ENCODE results near the gene SHFL. TPM values are rescaled to one million over a fixed set of nuclear protein-coding genes. Genes with fewer than 3 reads are reported as not detected.

Gene SHFL
- total RNA-seq, 2 experiments from 2014 or later: 21.9 to 28.5 TPM

- no peak for TF ChIP-seq EZH2phosphoT487 (IDR thresholded peaks at IDR 0.05; ENCODE audit: borderline replicate concordance, low read depth, low read length)
- no peak for TF ChIP-seq CTCF (conservative IDR thresholded peaks at IDR 0.05; ENCODE audit: low read length)
- no TSS peak for BruUV-seq (replicated peaks)
Observed at GRCh38 chr19:10136936-10137335, 50.8 kb downstream of the SHFL start.

GRCh38 chr19:10137751-10138682, 51.9 kb downstream of the SHFL start:
- no peak overlapping the region for H3K4me2 ChIP-seq (ENCODE audit: low read length)
- H3K4me1 ChIP-seq (ENCODE audit: insufficient read depth, low read length, poor library complexity, severe bottlenecking): no peaks in the 10 kb centered on the region
- no peaks in the 10 kb centered on the region for H3K9me3 ChIP-seq (ENCODE audit: low read length)
- no peaks in the 10 kb centered on the region for H3K79me2 ChIP-seq (ENCODE audit: insufficient read depth, low read depth, low read length)
- H3K9me2 ChIP-seq (ENCODE audit: insufficient read depth, low read length): no peaks in the 10 kb centered on the region
- no peaks in the 10 kb centered on the region for H4K20me1 ChIP-seq (ENCODE audit: insufficient read depth, low read length)
- no peak overlapping the region for H3K27ac ChIP-seq (ENCODE audit: low read depth, low read length, poor library complexity, severe bottlenecking)
- no TSS peak for BruUV-seq (replicated peaks)
- POLR2A ChIA-PET: no interaction called here
- intact Hi-C loops (cut with micrococcal nuclease; ENCODE audit: unreplicated experiment): no loop called here
- H3K36me3 ChIP-seq (ENCODE audit: insufficient read depth, low read length): peaks cover 98% of the 10 kb centered on the region
- CTCF ChIA-PET (ENCODE audit: unreplicated experiment): interaction anchor here (0.6 kb wide), 1 partner anchor 79 kb away, joined by 4 read pairs; no protein-coding TSS in a partner anchor
- TF ChIP-seq EZH2phosphoT487 (IDR thresholded peaks at IDR 0.05; ENCODE audit: borderline replicate concordance, low read depth, low read length) (no peak), CTCF (conservative IDR thresholded peaks at IDR 0.05; ENCODE audit: low read length) (no peak)
- H2AFZ ChIP-seq (ENCODE audit: low read length): no peak overlapping the region
- H3K4me3 ChIP-seq (ENCODE audit: low read depth, low read length, poor library complexity, severe bottlenecking): no peak overlapping the region
- no peak for DNase-seq (ENCODE audit: low spot score)

More at GRCh38 chr19:10136936-10137335, 50.8 kb downstream of the SHFL start:
- H3K79me2 ChIP-seq (ENCODE audit: insufficient read depth, low read depth, low read length): no peaks in the 10 kb centered on the region
- POLR2A ChIA-PET: no interaction called here
- no peak overlapping the region for H3K27ac ChIP-seq (ENCODE audit: low read depth, low read length, poor library complexity, severe bottlenecking)
- no peak overlapping the region for H2AFZ ChIP-seq (ENCODE audit: low read length)
- DNase-seq (ENCODE audit: low spot score): no peak
- peaks cover 98% of the 10 kb centered on the region for H3K36me3 ChIP-seq (ENCODE audit: insufficient read depth, low read length)
- H3K9me3 ChIP-seq (ENCODE audit: low read length): no peaks in the 10 kb centered on the region
- H3K9me2 ChIP-seq (ENCODE audit: insufficient read depth, low read length): no peaks in the 10 kb centered on the region
- no peaks in the 10 kb centered on the region for H3K4me1 ChIP-seq (ENCODE audit: insufficient read depth, low read length, poor library complexity, severe bottlenecking)
- H3K4me3 ChIP-seq (ENCODE audit: low read depth, low read length, poor library complexity, severe bottlenecking): no peak overlapping the region
- H3K4me2 ChIP-seq (ENCODE audit: low read length): no peak overlapping the region
- no peaks in the 10 kb centered on the region for H4K20me1 ChIP-seq (ENCODE audit: insufficient read depth, low read length)
- CTCF ChIA-PET (ENCODE audit: unreplicated experiment): no interaction called here
- intact Hi-C loops (cut with micrococcal nuclease; ENCODE audit: unreplicated experiment): no loop called here
